Esophagus mucosa (tissue), 1 donor: Measurements from ENCODE around the gene GMCL2. TPM values are rescaled to one million over a fixed set of nuclear protein-coding genes. Genes with fewer than 3 reads are reported as not detected.
"Not testable (repeated sequence)": the region's sequence is repeated elsewhere in the genome, so short reads cannot be mapped to it uniquely, and the experiment has no call there.

Source experiments
- ATAC-seq: fragments of 200-7000 bp; cut with Tn5 transposase; one replicate; pipeline ENCODE4 v1.9.1; 2020
- total RNA-seq: library from RNA; stranded (reverse); gene quantifications from one replicate; pipeline ENCODE4 v1.2.4, GENCODE V29; 2023
- donor health status: DM: yes; HTN: yes; CAD: no.

The GMCL2 gene, protein sequence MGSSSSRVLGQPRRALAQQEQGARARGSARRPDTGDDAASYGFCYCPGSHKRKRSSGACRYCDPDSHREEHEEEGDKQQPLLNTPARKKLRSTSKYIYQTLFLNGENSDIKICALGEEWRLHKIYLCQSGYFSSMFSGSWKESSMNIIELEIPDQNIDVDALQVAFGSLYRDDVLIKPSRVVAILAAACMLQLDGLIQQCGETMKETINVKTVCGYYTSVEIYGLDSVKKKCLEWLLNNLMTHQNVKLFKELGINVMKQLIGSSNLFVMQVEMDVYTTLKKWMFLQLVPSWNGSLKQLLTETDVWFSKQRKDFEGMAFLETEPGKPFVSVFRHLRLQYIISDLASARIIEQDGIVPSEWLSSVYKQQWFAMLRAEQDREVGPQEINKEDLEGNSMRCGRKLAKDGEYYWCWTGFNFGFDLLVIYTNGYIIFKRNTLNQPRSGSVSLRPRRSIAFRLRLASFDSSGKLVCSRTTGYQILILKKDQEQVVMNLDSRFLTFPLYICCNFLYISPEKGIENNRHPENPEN
- total RNA-seq = not detected

DNA sequence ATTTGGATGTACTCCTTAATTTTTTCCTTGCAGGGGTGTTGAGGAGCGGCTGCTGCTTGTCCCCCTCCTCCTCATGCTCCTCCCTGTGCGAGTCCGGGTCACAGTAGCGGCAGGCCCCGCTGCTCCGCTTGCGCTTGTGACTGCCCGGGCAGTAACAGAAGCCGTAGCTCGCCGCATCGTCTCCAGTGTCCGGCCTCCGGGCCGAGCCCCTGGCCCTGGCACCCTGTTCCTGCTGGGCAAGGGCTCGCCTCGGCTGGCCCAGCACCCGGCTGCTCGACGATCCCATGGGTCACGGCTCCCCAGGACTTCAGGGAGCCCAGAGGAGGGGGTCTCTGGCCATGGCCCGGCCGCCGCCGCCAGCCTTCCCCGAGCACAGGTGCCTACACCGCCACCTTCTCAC, at the start of gene GMCL2:
Gene GMCL2, minus strand, starts transcription at position 358 of the 400 bp plus-strand sequence. Its CDS starts 72 bp downstream, at position 286.
- no peak for ATAC-seq

- no peak for ATAC-seq
These were observed 49.5 kb upstream of the GMCL2 start for GRCh38 chr5:178236679-178237078.

GRCh38 chr5:178236126-178236525, 49.0 kb upstream of the GMCL2 start:
- no peak for ATAC-seq

GRCh38 chr5:178235588-178235974, 48.4 kb upstream of the GMCL2 start:
- ATAC-seq = no peak

DNA sequence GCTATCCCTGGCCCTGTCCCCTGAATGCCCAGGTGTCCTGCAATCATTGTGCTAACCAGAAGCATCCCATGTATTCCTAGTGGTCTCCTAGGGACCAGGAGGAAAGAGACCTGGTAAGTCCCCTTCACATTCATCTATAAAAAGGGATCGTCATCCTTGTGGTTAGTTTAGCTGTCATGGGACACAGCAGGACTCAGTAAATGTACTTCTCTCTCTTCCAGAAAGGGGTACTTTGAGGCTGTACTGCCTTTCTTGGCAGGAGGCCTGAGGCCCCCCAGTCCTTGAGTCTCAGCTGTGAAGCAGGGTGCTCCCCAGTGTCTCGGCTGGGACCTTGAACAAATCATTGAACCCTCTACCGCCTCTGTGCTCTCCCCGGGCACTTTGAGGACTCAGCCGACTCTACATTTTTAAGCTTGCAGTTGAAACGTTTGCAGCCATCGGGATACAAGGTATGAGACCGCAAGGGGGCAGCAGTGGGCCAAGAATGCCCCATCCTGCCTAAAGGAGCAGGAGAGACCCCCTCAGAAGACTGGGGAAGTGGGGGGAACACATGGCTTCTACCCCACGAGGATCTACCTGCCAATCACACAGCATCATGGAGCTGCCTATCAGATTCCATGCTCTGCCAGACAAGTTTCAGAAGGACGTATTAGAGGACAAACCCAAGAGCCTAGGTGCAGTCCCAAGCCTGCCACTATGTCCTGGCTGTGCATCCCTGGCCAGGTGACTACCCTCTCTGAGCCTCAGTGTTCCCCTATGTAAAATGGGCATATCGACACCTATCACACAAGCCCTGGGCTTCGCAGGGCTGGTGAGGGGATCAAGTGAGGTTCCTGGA, 47.8 kb upstream of the GMCL2 start:
- no peak for ATAC-seq

GRCh38 chr5:178234121-178234749, 47.1 kb upstream of the GMCL2 start:
- no peak for ATAC-seq

GRCh38 chr5:178232920-178233429, 45.8 kb upstream of the GMCL2 start:
- ATAC-seq = no peak

DNA sequence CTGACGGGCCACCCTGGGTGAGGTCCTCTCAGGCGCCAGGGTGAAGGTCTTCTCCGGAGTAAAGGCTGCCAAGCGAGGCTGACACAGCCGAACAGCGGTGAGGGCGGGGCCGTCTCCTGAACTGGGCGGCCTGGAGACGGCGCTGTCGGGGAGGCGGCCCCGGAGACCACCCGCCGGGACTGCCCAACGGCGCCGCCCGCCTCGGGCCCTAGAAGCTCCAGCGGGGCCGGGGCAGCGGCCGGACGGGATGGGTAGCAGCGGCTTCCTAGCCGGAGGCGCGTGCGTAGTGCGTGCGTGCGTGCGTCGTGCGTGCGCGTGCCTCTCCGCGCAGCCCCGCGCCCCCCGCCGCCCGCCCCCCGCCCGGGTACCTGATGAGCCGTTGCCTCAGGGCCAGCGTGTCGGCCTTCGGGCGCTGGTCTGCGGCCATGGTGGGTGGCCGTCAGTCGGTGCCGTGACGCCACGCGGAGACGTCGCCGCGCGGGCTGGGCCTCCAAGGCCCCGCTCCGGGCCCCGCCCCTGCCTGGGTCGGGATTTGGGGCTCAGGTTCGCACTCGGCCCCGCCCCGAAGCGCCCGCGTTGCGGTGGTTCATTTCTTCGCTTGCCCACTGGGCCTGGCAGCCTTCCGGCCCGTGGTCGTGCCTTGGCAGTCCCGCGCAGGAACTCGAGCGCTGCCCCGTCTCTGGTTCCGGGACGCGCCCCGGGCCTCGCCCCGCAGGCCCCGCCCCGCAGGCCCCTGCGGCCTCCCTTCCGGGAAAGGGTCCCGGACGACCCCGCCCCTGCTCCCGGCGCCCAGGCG, 45.2 kb upstream of the GMCL2 start, which contains the start of gene PHYKPL:
Gene PHYKPL, minus strand, starts transcription at position 679 of the 796 bp plus-strand sequence. Its CDS starts 252 bp downstream, at position 427.
- peak; percentile 65 for ATAC-seq

DNA sequence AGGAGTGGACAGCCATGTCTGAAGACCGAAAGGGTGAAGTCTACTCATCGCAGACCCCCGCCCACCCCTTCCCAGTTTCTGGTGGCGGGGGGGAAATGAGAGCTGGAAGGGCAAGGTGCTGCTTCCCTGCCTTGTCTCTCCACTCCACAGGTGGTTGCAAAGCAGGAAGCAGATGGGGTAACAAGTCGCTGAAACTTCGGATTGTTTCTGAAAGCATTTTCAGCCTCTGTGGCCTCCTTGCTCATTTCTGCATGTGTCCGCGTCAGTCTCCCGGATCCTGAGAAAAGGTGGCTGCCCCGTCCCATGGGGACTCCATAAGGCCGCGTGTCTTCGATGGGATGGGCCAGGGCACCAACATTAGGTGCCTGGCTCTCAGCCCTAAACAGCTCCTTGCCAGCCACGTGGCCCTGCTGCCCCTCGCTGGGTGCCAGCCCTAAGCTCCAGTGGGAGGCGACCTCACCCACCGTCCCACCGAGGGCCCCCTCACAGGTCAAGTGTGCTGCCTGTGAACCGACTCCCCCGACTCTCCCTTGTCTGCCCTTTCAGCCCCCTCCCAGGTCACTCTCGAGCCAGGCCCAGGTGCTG, 44.5 kb upstream of the GMCL2 start:
- peak; percentile 3 for ATAC-seq

- peak; percentile 3 for ATAC-seq
These were observed 43.8 kb upstream of the GMCL2 start for GRCh38 chr5:178230879-178231538.

DNA sequence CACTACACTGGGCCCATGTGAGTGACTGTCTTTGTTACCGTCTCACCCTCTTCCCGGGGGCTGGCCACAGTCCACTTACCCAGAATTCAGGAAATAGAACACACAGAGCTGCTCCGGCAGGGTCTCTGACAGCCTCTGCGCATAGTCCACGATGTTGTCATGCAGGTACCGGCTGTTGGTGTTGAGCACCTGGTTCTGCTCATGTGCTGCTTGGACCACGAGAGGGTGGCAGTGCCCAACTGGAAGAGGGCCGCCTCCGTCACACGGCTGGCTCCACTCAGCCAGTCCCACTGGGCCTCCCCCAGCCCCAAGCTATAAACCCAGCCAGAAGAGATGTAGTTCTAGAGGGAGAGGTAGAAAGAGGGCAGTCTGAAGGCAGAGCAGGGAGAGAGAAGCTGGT, 42.7 kb upstream of the GMCL2 start:
- no peak for ATAC-seq

DNA sequence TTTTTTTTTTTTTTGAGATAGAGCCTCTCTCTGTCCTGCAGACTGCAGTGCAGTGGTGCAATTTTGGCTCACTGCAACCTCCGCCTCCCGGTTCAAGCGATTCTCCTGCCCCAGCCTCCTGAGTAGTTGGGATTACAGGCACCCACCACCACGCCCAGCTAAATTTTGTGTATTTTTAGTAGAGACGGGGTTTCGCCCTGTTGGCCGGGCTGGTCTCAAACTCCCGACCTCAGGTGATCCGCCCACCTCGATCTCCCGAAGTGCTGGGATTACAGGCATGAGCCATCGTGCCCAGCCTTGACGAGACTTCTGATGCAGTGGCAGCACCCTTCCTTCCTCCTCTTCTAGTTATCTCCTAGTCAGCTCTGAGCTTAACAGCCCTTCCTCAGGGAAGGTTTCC, 41.9 kb upstream of the GMCL2 start:
- not testable (repeated sequence) for ATAC-seq

DNA sequence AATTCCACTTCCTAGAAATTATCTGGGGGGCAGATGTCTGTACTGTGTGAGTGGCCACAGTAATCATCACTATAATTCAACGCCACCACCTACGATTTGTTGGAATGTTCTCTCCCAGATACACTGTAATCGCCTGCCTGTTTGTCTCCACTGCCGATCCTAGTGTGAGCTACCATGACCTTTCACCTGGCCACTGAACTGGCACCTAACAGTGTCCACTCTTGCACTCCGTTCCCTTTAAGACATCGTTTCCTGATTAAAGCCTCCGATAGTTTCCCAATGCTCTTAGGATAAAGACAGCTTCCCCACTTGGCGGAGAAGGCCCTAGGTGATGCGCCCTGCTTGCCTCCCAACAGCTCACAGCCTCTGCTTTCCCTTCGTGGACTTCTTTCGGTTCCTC, 41.4 kb upstream of the GMCL2 start:
- no peak for ATAC-seq

- ATAC-seq = no peak
These were observed 40.8 kb upstream of the GMCL2 start for GRCh38 chr5:178227929-178228328.

DNA sequence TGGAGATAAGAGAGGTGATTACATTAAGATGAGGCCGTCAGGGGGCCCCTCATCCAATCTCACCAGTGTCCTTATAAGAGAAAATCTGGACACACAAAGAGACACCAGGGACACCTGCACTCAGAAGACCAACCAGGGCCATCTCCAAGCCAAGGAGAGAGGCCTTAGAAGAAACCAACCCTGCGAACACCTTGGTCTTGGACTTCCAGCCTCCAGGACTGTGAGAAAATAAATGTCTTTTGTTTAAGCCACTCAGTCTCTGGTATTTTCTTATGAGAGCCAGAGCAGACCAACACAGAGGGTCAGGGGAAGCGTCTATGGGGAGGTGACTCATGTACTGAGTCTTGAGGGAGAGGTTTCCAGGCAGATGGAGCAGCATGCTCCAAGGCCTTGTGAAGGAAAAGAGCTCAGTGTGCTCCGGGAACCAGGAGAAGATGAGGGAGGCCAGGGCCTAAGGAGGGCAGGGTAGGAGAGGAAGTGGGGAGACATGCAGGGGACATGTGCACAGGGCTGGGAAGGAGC, 40.0 kb upstream of the GMCL2 start:
- ATAC-seq = no peak

GRCh38 chr5:178225174-178225573, 38.0 kb upstream of the GMCL2 start:
- no peak for ATAC-seq

- peak; percentile 2 for ATAC-seq
These were observed 37.2 kb upstream of the GMCL2 start for GRCh38 chr5:178224403-178224802.

GRCh38 chr5:178223828-178224335, 36.7 kb upstream of the GMCL2 start:
- ATAC-seq = peak; percentile 27

GRCh38 chr5:178223196-178223773, 36.1 kb upstream of the GMCL2 start:
- no peak for ATAC-seq

- no peak for ATAC-seq
These were observed 35.1 kb upstream of the GMCL2 start for GRCh38 chr5:178222292-178222691.
